ENCODE results near the gene LONP1. TPM values are rescaled to one million over a fixed set of nuclear protein-coding genes. Genes with fewer than 3 reads are reported as not detected.
"Not testable (repeated sequence)": the region's sequence is repeated elsewhere in the genome, so short reads cannot be mapped to it uniquely, and the experiment has no call there.

The LONP1 gene
- total and polyA plus RNA-seq, 2 of the 8 experiments (the other 6 are each of a cell fraction or from before 2014, with no cell fraction given): 98.1 to 117 TPM

- H3K18ac ChIP-seq (ENCODE audit: extremely low read depth, low read length); H3K23ac ChIP-seq (ENCODE audit: insufficient read length); H4K20me1 ChIP-seq (replicated peaks in 1 of 2; ENCODE audit: control insufficient read depth in 1 of 2, insufficient read depth in 2 of 2, low read length in 2 of 2); H2BK15ac ChIP-seq (ENCODE audit: low read length); DNase-seq (ENCODE audit: low read depth in 1 of 2, low spot score in 2 of 2); H3K27ac ChIP-seq (ENCODE audit: low read depth, low read length); H2BK20ac ChIP-seq (ENCODE audit: low read length); H4K8ac ChIP-seq (ENCODE audit: extremely low read depth, insufficient read depth, low read length); H2AK5ac ChIP-seq (ENCODE audit: low read depth, low read length); H3K14ac ChIP-seq (ENCODE audit: insufficient read length); H3K23me2 ChIP-seq (ENCODE audit: low read depth, low read length); H3K56ac ChIP-seq (replicated peaks; ENCODE audit: insufficient read length, low read depth, low read length); H4K91ac ChIP-seq (replicated peaks; ENCODE audit: insufficient read length, low read length); H3K4me1 ChIP-seq (replicated peaks in 1 of 4; ENCODE audit: control insufficient read depth in 3 of 4, insufficient read depth in 4 of 4, low read length in 3 of 4); H3K4ac ChIP-seq (replicated peaks; ENCODE audit: insufficient read length, low read depth, low read length); H3K79me1 ChIP-seq (ENCODE audit: low read depth, low read length); H3K9me3 ChIP-seq (ENCODE audit: insufficient read depth in 2 of 2, low read depth in 1 of 2, low read length in 1 of 2); FAIRE-seq; H3K36me3 ChIP-seq (ENCODE audit: control insufficient read depth in 2 of 4, insufficient read depth in 4 of 4, low read length in 3 of 4); H3K4me2 ChIP-seq (ENCODE audit: insufficient read depth in 1 of 2, low read depth in 2 of 2, low read length in 2 of 2); H2BK120ac ChIP-seq (replicated peaks; ENCODE audit: low read depth, low read length); H4K5ac ChIP-seq (ENCODE audit: insufficient read length, low read depth, low read length); H3K79me2 ChIP-seq (ENCODE audit: control insufficient read depth in 1 of 2, insufficient read depth in 2 of 2, low read length in 2 of 2); H3K9ac ChIP-seq (replicated peaks in 1 of 4; ENCODE audit: extremely low read depth in 1 of 4, low read depth in 3 of 4, low read length in 3 of 4); H3K4me3 ChIP-seq (ENCODE audit: extremely low read depth in 1 of 4, insufficient read depth in 2 of 4, low read depth in 3 of 4, low read length in 4 of 4); H2BK5ac ChIP-seq (ENCODE audit: low read depth, low read length); H2AFZ ChIP-seq (ENCODE audit: low read length); H3K27me3 ChIP-seq (replicated peaks in 1 of 4; ENCODE audit: control insufficient read depth in 3 of 4, extremely low read depth in 1 of 4, insufficient read depth in 3 of 4, low read length in 3 of 4); H2BK12ac ChIP-seq (ENCODE audit: low read depth, low read length): not testable (repeated sequence)
- 86% methylated on average over 6 of the region's 6 CpGs; no CpG with 5 or more reads in 1 of the 2 experiments for WGBS, 2 experiments (ENCODE audit: extremely low coverage in 1 of 2, insufficient coverage in 1 of 2, insufficient read length in 1 of 2, insufficient replicate concordance in 2 of 2, low coverage in 1 of 2, low lambda C conversion rate in 2 of 2, missing lambda C conversion rate in 1 of 2)
- ChIA-PET CTCF (ENCODE audit: partially characterized antibody) (interaction anchor here (0.5 to 0.7 kb wide), 3 partner anchors 17 to 485 kb away, joined by 3 read pairs; no protein-coding TSS in a partner anchor), POLR2A (ENCODE audit: partially characterized antibody) (interaction anchor here (0.9 to 1.6 kb wide), 3 partner anchors 29 to 79 kb away, joined by 3 to 5 read pairs (median 3); partner anchors contain the start of genes CATSPERD and LONP1)
Measured at GRCh38 chr19:5748920-5749319, 29.0 kb upstream of the LONP1 start.

DNA sequence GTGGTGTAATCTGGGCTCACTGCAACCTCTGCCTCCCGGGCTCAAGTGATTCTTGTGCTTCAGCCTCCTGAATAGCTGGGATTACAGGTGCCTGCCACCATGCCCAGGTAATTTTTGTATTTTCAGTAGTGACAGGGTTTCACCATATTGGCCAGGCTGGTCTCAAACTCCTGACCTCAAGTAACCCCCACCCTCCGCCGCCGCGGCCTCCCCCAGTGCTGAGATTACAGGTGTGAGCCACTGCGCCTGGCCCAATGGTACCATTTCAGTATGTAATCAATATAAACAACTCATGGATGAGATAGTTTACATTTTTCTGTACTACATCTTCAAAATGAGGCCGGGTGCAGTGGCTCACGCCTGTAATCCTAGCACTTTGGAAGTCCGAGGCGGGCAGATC is 25.1 kb upstream of the LONP1 start:
- H3K79me2 ChIP-seq (ENCODE audit: control insufficient read depth in 1 of 2, insufficient read depth in 2 of 2, low read length in 2 of 2); H2AFZ ChIP-seq (ENCODE audit: low read length); H4K8ac ChIP-seq (ENCODE audit: extremely low read depth, insufficient read depth, low read length); H3K27ac ChIP-seq (ENCODE audit: low read depth, low read length); H3K23ac ChIP-seq (ENCODE audit: insufficient read length); H2BK15ac ChIP-seq (ENCODE audit: low read length); H3K4me3 ChIP-seq (ENCODE audit: extremely low read depth in 1 of 4, insufficient read depth in 2 of 4, low read depth in 3 of 4, low read length in 4 of 4); H4K91ac ChIP-seq (replicated peaks; ENCODE audit: insufficient read length, low read length); CTCF ChIA-PET (ENCODE audit: partially characterized antibody); H3K18ac ChIP-seq (ENCODE audit: extremely low read depth, low read length); FAIRE-seq; H3K4ac ChIP-seq (replicated peaks; ENCODE audit: insufficient read length, low read depth, low read length); H3K36me3 ChIP-seq (ENCODE audit: control insufficient read depth in 2 of 4, insufficient read depth in 4 of 4, low read length in 3 of 4); H3K79me1 ChIP-seq (ENCODE audit: low read depth, low read length); H3K27me3 ChIP-seq (replicated peaks in 1 of 4; ENCODE audit: control insufficient read depth in 3 of 4, extremely low read depth in 1 of 4, insufficient read depth in 3 of 4, low read length in 3 of 4); H3K4me1 ChIP-seq (replicated peaks in 1 of 4; ENCODE audit: control insufficient read depth in 3 of 4, insufficient read depth in 4 of 4, low read length in 3 of 4); H4K20me1 ChIP-seq (replicated peaks in 1 of 2; ENCODE audit: control insufficient read depth in 1 of 2, insufficient read depth in 2 of 2, low read length in 2 of 2); H3K23me2 ChIP-seq (ENCODE audit: low read depth, low read length); H3K56ac ChIP-seq (replicated peaks; ENCODE audit: insufficient read length, low read depth, low read length); H3K9me3 ChIP-seq (ENCODE audit: insufficient read depth in 2 of 2, low read depth in 1 of 2, low read length in 1 of 2); H4K5ac ChIP-seq (ENCODE audit: insufficient read length, low read depth, low read length); H2BK12ac ChIP-seq (ENCODE audit: low read depth, low read length); H2BK5ac ChIP-seq (ENCODE audit: low read depth, low read length); H3K9ac ChIP-seq (replicated peaks in 1 of 4; ENCODE audit: extremely low read depth in 1 of 4, low read depth in 3 of 4, low read length in 3 of 4); DNase-seq (ENCODE audit: low read depth in 1 of 2, low spot score in 2 of 2); H2BK20ac ChIP-seq (ENCODE audit: low read length); H2BK120ac ChIP-seq (replicated peaks; ENCODE audit: low read depth, low read length); H2AK5ac ChIP-seq (ENCODE audit: low read depth, low read length); H3K4me2 ChIP-seq (ENCODE audit: insufficient read depth in 1 of 2, low read depth in 2 of 2, low read length in 2 of 2); H3K14ac ChIP-seq (ENCODE audit: insufficient read length): not testable (repeated sequence)
- WGBS, 2 experiments (ENCODE audit: extremely low coverage in 1 of 2, insufficient coverage in 1 of 2, insufficient read length in 1 of 2, insufficient replicate concordance in 2 of 2, low coverage in 1 of 2, low lambda C conversion rate in 2 of 2, missing lambda C conversion rate in 1 of 2): 90% methylated on average over 10 of the region's 10 CpGs; no CpG with 5 or more reads in 1 of the 2 experiments
- POLR2A ChIA-PET (ENCODE audit: partially characterized antibody): interaction anchor here (0.9 to 2.0 kb wide), 2 partner anchors 25 to 54 kb away, joined by 4 to 6 read pairs; partner anchors contain the start of genes CATSPERD and LONP1

All from H1 (cell line).